A673 (cell line): Measurements from ENCODE around the gene KIF26A.

Experiments used
- EZH2 ChIP-seq: fragments of 200-600 bp; sonication (generic); IDR thresholded peaks from 2 replicates; pipeline ENCODE4 v1.6.1; 2017; ENCODE audit warnings: borderline replicate concordance, low read depth, mild to moderate bottlenecking, mixed read lengths, antibody characterized with exemption, low read length; ENCODE audit not compliant: poor library complexity, severe bottlenecking
- TF ChIP-seq, protein P1 (sequence below): fragments of 300-800, 200-600 bp; sonication (generic); conservative IDR thresholded peaks from 2 replicates; pipeline ENCODE4 v1.5.1; 2017; ENCODE audit warnings: low read depth, mild to moderate bottlenecking, antibody characterized with exemption, low read length, moderate library complexity, mixed read lengths

DNA sequence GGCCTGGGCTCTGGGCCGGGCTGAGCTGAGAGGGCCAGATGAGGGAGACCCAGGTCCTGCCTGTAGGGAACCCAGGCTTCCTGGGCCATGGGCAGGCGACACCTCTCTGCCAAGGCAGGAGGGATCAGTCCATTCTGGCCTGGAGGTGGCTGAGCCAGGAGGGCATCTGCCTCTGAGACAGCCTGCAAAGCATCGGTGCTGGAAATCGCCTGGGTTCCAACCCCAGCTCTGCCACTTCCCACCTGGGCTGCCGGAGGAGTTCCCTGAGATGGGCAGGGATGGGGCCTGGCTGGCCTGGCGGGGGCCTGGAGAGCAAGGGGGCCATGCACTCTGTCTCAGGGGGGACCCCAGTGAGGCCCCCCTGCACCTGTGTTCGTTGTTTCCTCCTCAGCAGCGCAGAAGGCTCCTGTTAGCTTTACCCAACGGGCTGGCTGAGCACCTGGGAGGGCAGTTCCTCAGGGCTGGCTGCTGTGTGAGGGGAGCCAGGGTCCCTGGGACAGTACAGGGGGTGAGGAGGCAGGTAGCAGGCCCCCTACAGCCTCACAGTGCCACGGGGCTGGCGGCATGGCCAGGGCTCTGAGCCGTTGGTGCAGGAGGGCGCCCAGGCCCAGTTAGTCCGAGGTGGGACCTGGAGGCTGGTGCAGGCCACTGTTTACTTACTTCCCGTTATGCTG is 50.5 kb downstream of the KIF26A start:
- TF ChIP-seq, protein P1, sequence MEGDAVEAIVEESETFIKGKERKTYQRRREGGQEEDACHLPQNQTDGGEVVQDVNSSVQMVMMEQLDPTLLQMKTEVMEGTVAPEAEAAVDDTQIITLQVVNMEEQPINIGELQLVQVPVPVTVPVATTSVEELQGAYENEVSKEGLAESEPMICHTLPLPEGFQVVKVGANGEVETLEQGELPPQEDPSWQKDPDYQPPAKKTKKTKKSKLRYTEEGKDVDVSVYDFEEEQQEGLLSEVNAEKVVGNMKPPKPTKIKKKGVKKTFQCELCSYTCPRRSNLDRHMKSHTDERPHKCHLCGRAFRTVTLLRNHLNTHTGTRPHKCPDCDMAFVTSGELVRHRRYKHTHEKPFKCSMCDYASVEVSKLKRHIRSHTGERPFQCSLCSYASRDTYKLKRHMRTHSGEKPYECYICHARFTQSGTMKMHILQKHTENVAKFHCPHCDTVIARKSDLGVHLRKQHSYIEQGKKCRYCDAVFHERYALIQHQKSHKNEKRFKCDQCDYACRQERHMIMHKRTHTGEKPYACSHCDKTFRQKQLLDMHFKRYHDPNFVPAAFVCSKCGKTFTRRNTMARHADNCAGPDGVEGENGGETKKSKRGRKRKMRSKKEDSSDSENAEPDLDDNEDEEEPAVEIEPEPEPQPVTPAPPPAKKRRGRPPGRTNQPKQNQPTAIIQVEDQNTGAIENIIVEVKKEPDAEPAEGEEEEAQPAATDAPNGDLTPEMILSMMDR, result no peak
- no peak for TF ChIP-seq EZH2
